Heart left ventricle (tissue), 16 donors: ENCODE data around the gene SEMA4A. TPM values are rescaled to one million over a fixed set of nuclear protein-coding genes. Genes with fewer than 3 reads are reported as not detected.
"Not testable (repeated sequence)": the region's sequence is repeated elsewhere in the genome, so short reads cannot be mapped to it uniquely, and the experiment has no call there.

Experiments
- ATAC-seq, 4 donors: fragments of 200-7000 bp; cut with Tn5 transposase; one replicate each; pipeline ENCODE4 v1.9.1; 2020 to 2022; ENCODE audit warnings: moderate library complexity in 4 of 4, mild to moderate bottlenecking in 3 of 4, moderate number of reproducible peaks in 1 of 4
- DNase-seq, 5 donors: peaks; one replicate each; pipeline ENCODE4 v3.0.0-alpha.2; 2020
- H3K27ac ChIP-seq, 12 donors: fragments of 200-600 bp; sonication (generic) in 4 of 12; one replicate each; pipeline versions ENCODE4 v1.5.0 to v1.8.0; 2016 to 2022; ENCODE audit warnings: mild to moderate bottlenecking in 2 of 12
- H3K27me3 ChIP-seq, 9 donors: fragments of 200-600 bp; sonication (generic) in 2 of 9; one replicate each; pipeline versions ENCODE4 v1.5.1 to v1.8.0; 2016 to 2022; ENCODE audit warnings: mild to moderate bottlenecking in 3 of 9
- H3K36me3 ChIP-seq, 9 donors: fragments of 200-600 bp; sonication (generic) in 2 of 9; one replicate each; pipeline versions ENCODE4 v1.5.0 to v1.8.0; 2018 to 2022; ENCODE audit warnings: mild to moderate bottlenecking in 2 of 9
- H3K4me1 ChIP-seq, 12 donors: fragments of 200-600 bp; sonication (generic) in 4 of 12; one replicate each; pipeline versions ENCODE4 v1.5.0 to v1.8.0; 2016 to 2022; ENCODE audit warnings: mild to moderate bottlenecking in 3 of 12
- H3K4me3 ChIP-seq, 12 donors: fragments of 200-600 bp; sonication (generic) in 4 of 12; one replicate each; pipeline versions ENCODE4 v1.5.0 to v1.8.0; 2017 to 2022; ENCODE audit warnings: mild to moderate bottlenecking in 9 of 12, moderate library complexity in 4 of 12
- H3K9me3 ChIP-seq, 12 donors: fragments of 200-600 bp; sonication (generic) in 4 of 12; one replicate each; pipeline versions ENCODE4 v1.5.0 to v1.8.0; 2016 to 2022; ENCODE audit warnings: mild to moderate bottlenecking in 1 of 12
- POLR2A ChIP-seq, 2 donors: fragments of 450-650 bp; IDR thresholded peaks; one replicate each; pipeline ENCODE4 v1.6.1; 2017; ENCODE audit warnings: antibody characterized with exemption in 2 of 2, mild to moderate bottlenecking in 2 of 2, moderate library complexity in 2 of 2
- WGBS, 4 donors: extraction: QIAGEN DNeasy Blood & Tissue Kit in 2 of 4; methylation state at CpG; one replicate each; pipeline versions ENCODE4 v1.1.5 to v1.1.7; 2013 to 2018; 5-methylcytosine and 5-hydroxymethylcytosine counted together
- intact Hi-C, 10 donors: fragments of 100-400 bp; cut with DNase I; formaldehyde crosslinking; loops; one replicate each; pipeline versions ENCODE4 v1.11.1 to v1.14.2; 2022
- polyA plus RNA-seq, 2 donors: library from polyadenylated mRNA; stranded (reverse); fragments of 200-250 nt; gene quantifications; one replicate each; pipeline ENCODE4 v1.2.3, GENCODE V29; 2013
- total RNA-seq, 9 donors: library from RNA; depleted of rRNA in 2 of 9; stranded (reverse); fragments of >200 nt in 2 of 9; fragmentation: NEBNext Ultra II Directional in 3 of 9; extraction: Animal tissue kit (Norgen Biotek cat#: 25700) in 3 of 9; gene quantifications; one replicate each; pipeline versions ENCODE4 v1.1.0 to v1.2.4, GENCODE V29; 2016 to 2023
- TF ChIP-seq, protein P1 (sequence below), 12 donors: fragments of 200-600 bp; sonication (generic) in 4 of 12; IDR thresholded peaks; one replicate each; pipeline versions ENCODE4 v1.5.0 to v1.8.0; 2018 to 2022; ENCODE audit warnings: antibody characterized with exemption in 12 of 12, mild to moderate bottlenecking in 5 of 12
- donor health status: ischemic (EF 13 %, LVEDD 7.1; RV severe dilation, severe dysfunction).
- donor health status: healthy with polysubstance abuse.
- donor health status: DM: no; HTN: yes; CAD: no.
- donor health status: DM: no; HTN: no; CAD: no.
- donor health status: ischemic (EF 25% LVEDD 6.9; RV normal size, moderate dysfunction).
- donor health status: ischemic (EF 25% LVEDD 5.7; RV mildly dilated, moderate dysfunction).
- donor health status: healthy.
- donor health status: DM: yes; HTN: yes; CAD: no.
- donor health status: ischemic (EF 35%, LVEDD 5.7; RV mildly dilated, moderate dysfunction).
- donor health status: nonischemic (EF 11% LVEDD 7.7; RV severe dilation, severe dysfunction).
- donor health status: DM: yes; HTN: yes; CAD: no.
- donor health status: PGD.
- donor health status: ischemic (EF 29% LVEDD 5.4; RV normal size, mild dysfunction).
- donor health status: nonischemic (EF 23%, LVEDD 6.1; RV moderate dilation, normal function).

The SEMA4A gene
- total and polyA plus RNA-seq, 11 donors = 0.60 to 10.2 (median 1.6) TPM

DNA sequence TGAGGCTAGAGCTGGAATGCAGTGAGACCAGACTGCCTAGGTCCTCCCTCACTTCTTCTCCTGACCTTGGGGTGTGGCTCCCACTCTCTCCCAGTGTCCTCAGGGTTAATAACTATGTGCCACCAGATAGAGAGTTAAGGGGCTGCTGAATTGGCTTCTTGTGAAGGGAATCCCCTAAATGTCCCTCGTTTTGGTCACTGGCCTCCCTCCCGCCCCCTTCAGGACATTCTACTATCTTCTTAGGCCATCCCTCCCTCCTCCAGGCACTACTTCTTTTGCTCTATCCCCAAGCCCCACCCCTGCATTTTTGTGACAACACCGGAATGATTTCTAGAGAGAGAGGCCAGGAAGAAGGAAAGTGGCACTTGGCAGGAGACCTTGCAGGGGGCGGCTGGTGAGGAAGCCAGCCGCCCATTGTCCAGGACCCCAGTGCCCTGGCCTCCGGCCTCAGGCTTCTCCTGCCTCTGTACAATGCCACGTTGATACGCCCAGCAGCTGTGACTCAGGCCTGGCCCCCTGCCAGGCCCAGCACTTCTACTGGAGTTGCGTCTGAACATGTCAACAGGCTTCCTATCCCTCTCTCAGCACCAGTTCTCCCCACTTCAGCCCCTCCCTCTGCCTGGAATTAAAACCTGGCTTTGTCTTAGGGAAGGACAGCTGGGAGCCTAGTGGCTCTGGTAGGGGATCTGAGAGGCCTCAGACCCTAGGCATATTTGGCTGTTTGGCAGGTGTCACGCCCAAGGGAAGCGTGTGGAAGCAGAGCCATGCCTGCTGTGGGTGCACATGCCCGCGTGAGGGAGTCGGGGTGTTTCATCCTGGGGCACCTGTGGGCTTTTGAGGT, 29.8 kb upstream of the SEMA4A start:
- H3K27ac ChIP-seq = peak overlapping the region; percentile 96 to 100 (median 98)
- H3K4me1 ChIP-seq = peaks cover 70 to 100% (median 99%) of the 10 kb centered on the region in 12 donors
- peaks cover 0 to 37% (median 0%) of the 10 kb centered on the region in 9 donors for H3K36me3 ChIP-seq
- DNase-seq = peak; percentile 94 to 98 (median 97)
- H3K9me3 ChIP-seq = no peaks in the 10 kb centered on the region
- TF ChIP-seq, protein P1, sequence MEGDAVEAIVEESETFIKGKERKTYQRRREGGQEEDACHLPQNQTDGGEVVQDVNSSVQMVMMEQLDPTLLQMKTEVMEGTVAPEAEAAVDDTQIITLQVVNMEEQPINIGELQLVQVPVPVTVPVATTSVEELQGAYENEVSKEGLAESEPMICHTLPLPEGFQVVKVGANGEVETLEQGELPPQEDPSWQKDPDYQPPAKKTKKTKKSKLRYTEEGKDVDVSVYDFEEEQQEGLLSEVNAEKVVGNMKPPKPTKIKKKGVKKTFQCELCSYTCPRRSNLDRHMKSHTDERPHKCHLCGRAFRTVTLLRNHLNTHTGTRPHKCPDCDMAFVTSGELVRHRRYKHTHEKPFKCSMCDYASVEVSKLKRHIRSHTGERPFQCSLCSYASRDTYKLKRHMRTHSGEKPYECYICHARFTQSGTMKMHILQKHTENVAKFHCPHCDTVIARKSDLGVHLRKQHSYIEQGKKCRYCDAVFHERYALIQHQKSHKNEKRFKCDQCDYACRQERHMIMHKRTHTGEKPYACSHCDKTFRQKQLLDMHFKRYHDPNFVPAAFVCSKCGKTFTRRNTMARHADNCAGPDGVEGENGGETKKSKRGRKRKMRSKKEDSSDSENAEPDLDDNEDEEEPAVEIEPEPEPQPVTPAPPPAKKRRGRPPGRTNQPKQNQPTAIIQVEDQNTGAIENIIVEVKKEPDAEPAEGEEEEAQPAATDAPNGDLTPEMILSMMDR (IDR thresholded peaks at IDR 0.05) = peak in 8 of 12 donors; percentile 15 to 48 (median 28)
- peak; percentile 25 to 79 for TF ChIP-seq POLR2A (IDR thresholded peaks at IDR 0.05)
- no peaks in the 10 kb centered on the region for H3K27me3 ChIP-seq
- WGBS, 4 donors = 2 to 12% (median 4%) methylated on average over 13 to 14 of the region's 14 CpGs
- intact Hi-C loops = loop anchor here in 2 of 10 donors (2.0 to 10.0 kb wide), 2 partner anchors 17 to 381 kb away; partner anchors contain the start of gene MEF2D (in 1 of the 2)
- H3K4me3 ChIP-seq = peak overlapping the region in 11 of 12 donors; percentile 15 to 100 (median 44)
- ATAC-seq = peak; percentile 73 to 83 (median 80)

DNA sequence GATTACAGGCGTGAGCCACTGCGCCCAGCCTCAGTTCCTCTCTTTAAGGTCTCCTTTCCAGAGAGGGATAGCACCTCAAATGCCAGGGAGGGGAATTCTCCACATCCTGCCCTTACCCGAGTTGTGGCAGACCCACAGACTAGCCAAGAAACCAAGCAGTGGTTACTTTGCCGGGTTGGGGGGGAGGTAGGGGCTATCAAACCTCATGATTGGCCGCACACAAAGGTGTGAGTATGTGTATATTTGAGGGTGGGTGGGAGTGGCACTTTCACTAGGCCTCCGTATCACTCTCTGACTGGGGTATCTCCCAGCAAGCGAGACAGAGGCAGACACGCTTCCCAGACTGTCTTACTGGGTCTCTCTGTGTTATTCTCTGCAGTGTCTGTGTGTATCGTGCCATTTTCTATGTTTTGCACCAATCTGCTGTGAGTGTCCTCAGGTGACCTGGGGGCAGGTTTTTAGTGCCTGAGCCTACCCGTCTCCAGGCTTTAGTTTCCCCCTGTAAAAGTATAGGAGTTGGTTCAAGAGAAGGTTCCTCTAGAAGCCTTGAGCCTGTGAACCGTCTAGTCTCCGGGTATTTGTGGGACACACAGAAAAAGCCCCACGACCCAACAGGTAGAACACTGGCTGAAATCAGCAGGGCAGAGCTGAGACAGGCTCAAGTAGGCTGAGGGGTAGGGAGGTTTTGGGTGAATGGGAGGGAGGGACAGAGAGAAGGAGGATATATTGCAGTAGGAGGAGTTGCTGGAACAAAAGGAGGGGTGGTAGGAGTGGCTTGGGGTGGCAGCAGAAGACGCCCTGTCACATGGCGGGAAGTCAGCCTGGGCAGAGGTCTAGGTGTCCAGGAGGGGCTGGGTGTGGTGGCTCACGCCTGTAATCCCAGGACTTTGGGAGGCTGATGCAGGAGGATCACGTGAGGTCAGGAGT, 28.6 kb upstream of the SEMA4A start:
- 46 to 57% (median 51%) methylated on average over 16 to 17 of the region's 17 CpGs for WGBS, 4 donors

DNA sequence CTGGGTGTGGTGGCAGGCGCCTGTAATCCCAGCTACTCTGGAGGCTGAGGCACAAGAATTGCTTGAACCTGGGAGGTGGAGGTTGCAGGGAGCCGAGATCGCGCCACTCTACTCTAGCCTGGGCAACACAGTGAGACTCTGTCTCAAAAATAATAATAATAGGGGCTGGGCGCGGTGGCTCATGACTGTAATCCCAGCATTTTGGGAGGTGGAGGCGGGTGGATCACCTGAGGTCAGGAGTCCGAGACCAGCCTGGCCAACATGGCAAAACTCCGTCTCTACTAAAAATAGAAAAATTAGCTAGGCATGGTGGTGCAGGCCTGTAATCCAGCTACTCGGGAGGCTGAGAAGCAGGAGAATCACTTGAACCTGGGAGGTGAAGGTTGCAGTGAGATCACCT, 27.8 kb upstream of the SEMA4A start:
- H3K9me3 ChIP-seq, H3K27me3 ChIP-seq, DNase-seq, ATAC-seq: not testable (repeated sequence)
- H3K4me1 ChIP-seq = peaks cover 68 to 100% (median 99%) of the 10 kb centered on the region in 12 donors
- 64 to 77% (median 73%) methylated on average over 10 of the region's 10 CpGs for WGBS, 4 donors
- peak overlapping the region in 9 of 12 donors; percentile 17 to 49 (median 34) for H3K4me3 ChIP-seq
- intact Hi-C loops = loop anchor here in 2 of 10 donors (2.0 to 10.0 kb wide), 2 partner anchors 19 to 379 kb away; partner anchors contain the start of gene MEF2D (in 1 of the 2)
- peaks cover 0 to 22% (median 2%) of the 10 kb centered on the region in 9 donors for H3K36me3 ChIP-seq
- H3K27ac ChIP-seq = peak overlapping the region; percentile 96 to 100 (median 98)

More for the DNA sequence above, 28.6 kb upstream of the SEMA4A start:
- ATAC-seq = peak in 3 of 4 donors; percentile 2 to 6 (median 4)
- no peaks in the 10 kb centered on the region for H3K9me3 ChIP-seq
- peak overlapping the region; percentile 96 to 100 (median 98) for H3K27ac ChIP-seq
- intact Hi-C loops = loop anchor here in 2 of 10 donors (2.0 to 10.0 kb wide), 2 partner anchors 18 to 380 kb away; partner anchors contain the start of gene MEF2D (in 1 of the 2)
- H3K4me3 ChIP-seq = peak overlapping the region in 8 of 12 donors; percentile 30 to 100 (median 60)
- peak in 3 of 5 donors; percentile 56 to 71 (median 62) for DNase-seq
- TF ChIP-seq, protein P1 (IDR thresholded peaks at IDR 0.05) = no peak
- TF ChIP-seq POLR2A (IDR thresholded peaks at IDR 0.05) = no peak
- peaks cover 68 to 100% (median 99%) of the 10 kb centered on the region in 12 donors for H3K4me1 ChIP-seq
- no peaks in the 10 kb centered on the region for H3K27me3 ChIP-seq
- H3K36me3 ChIP-seq = peaks cover 0 to 24% (median 0%) of the 10 kb centered on the region in 9 donors

DNA sequence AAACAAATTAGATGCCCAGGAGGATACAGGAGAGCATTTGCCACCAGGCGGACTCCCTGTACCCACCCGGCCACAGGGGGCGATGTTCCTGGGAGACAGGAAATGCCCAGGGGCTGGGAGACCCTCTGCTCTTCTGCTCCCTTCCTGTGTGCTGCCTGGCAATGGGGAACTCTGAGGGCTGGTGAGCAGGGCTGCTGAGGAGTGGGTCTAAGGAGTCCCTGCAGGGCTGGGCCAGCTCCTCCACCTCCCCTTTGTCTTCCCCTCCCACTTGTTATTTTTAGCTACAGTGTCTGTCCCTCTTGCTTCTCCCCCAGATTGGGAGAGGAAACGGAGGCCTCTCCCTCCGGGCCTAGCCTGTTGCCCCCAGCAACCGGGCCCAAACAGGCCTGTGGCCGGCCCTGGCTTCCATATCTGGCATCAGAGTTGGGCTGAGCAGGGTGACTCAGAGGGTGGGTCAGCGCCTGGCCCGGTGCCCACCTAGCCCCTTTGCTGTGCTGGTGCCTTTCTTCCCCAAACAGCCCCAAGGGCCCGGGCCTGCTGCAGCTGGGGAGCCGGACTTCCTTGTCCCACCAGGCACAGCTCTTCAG, 27.2 kb upstream of the SEMA4A start:
- Histone ChIP-seq H3K27ac (peak overlapping the region; percentile 96 to 100 (median 98)), H3K36me3 (peaks cover 0 to 22% (median 8%) of the 10 kb centered on the region in 9 donors), H3K27me3 (no peaks in the 10 kb centered on the region), H3K4me1 (peaks cover 63 to 100% (median 99%) of the 10 kb centered on the region in 12 donors), H3K9me3 (no peaks in the 10 kb centered on the region), H3K4me3 (peak overlapping the region in 9 of 12 donors; percentile 17 to 49 (median 34))
- DNase-seq (peak; percentile 91 to 97 (median 95)), ATAC-seq (peak; percentile 44 to 68 (median 64))
- WGBS, 4 donors = 9 to 14% (median 11%) methylated on average over 8 to 11 of the region's 11 CpGs
- intact Hi-C loops = loop anchor here in 1 of 10 donors (2.0 to 10.0 kb wide), 2 partner anchors 21 to 379 kb away; partner anchors contain the start of gene MEF2D
- peak in 1 of 2 donors; percentile 42 for TF ChIP-seq POLR2A (IDR thresholded peaks at IDR 0.05)
- TF ChIP-seq, protein P1 (IDR thresholded peaks at IDR 0.05) = peak; percentile 9 to 59 (median 40)
